Smooth muscle cell (in vitro differentiated cells): Measurements from ENCODE around the gene SOHLH1. TPM values are rescaled to one million over a fixed set of nuclear protein-coding genes. Genes with fewer than 3 reads are reported as not detected.
A peak's percentile ranks its signal among the peaks of the same experiment; 100 is the strongest.

Experiments
- DNase-seq: peaks from one replicate; lab custom pipeline; 2025; ENCODE audit not compliant: unreplicated experiment; lab: John Stamatoyannopoulos, UW
- H2AFZ ChIP-seq: fragments of 200-600 bp; sonication (generic); 2 replicates; pipeline ENCODE4 v1.6.0; 2016; ENCODE audit warnings: antibody characterized with exemption, low read depth, mild to moderate bottlenecking
- H3F3A ChIP-seq: fragments of 200-600 bp; sonication (generic); 2 replicates; pipeline ENCODE4 v1.6.0; 2017; ENCODE audit warnings: antibody characterized with exemption, low read depth
- H3K27ac ChIP-seq: fragments of 200-600 bp; sonication (generic); 2 replicates; pipeline ENCODE4 v1.5.1; 2016; ENCODE audit warnings: low read depth, mild to moderate bottlenecking
- H3K27me3 ChIP-seq: fragments of 200-600 bp; sonication (generic); 2 replicates; pipeline ENCODE4 v1.6.1; 2016; ENCODE audit warnings: low read depth, mild to moderate bottlenecking
- H3K36me3 ChIP-seq: fragments of 200-600 bp; sonication (generic); 2 replicates; pipeline ENCODE4 v1.5.1; 2016; ENCODE audit warnings: low read depth
- H3K4me1 ChIP-seq: fragments of 200-600 bp; sonication (generic); 2 replicates; pipeline ENCODE4 v1.5.1; 2016; ENCODE audit warnings: low read depth
- H3K4me2 ChIP-seq: fragments of 200-600 bp; sonication (generic); 2 replicates; pipeline ENCODE4 v1.6.0; 2016; ENCODE audit warnings: mild to moderate bottlenecking
- H3K4me3 ChIP-seq: fragments of 200-600 bp; sonication (generic); 2 replicates; pipeline ENCODE4 v1.5.1; 2016; ENCODE audit warnings: mild to moderate bottlenecking
- H3K79me2 ChIP-seq: fragments of 200-600 bp; sonication (generic); 2 replicates; pipeline ENCODE4 v1.6.0; 2016; ENCODE audit warnings: low read depth, mild to moderate bottlenecking
- H3K9ac ChIP-seq: fragments of 200-600 bp; sonication (generic); 2 replicates; pipeline ENCODE4 v1.6.0; 2016; ENCODE audit warnings: low read depth
- H3K9me3 ChIP-seq: fragments of 200-600 bp; sonication (generic); replicated peaks from 2 replicates; pipeline ENCODE4 v1.5.1; 2016; ENCODE audit warnings: low read depth
- H4K20me1 ChIP-seq: fragments of 200-600 bp; sonication (generic); 2 replicates; pipeline ENCODE4 v1.6.0; 2016; ENCODE audit warnings: low read depth
- whole genome bisulfite sequencing: methylation state at CpG from one replicate; pipeline ENCODE4 v1.1.7; 2016; ENCODE audit warnings: low lambda C conversion rate; 5-methylcytosine and 5-hydroxymethylcytosine counted together
- polyA plus RNA-seq: library from polyadenylated mRNA; unstranded; fragments of >200 nt; fragmentation: Nextera tagmentation; extraction: Ambion mirVana; gene quantifications from 2 replicates; pipeline ENCODE4 v1.2.1, GENCODE V29; 2016
- total RNA-seq: library from RNA; depleted of rRNA; stranded (reverse); fragments of >200 nt; gene quantifications from 2 replicates; pipeline ENCODE4 v1.2.3, GENCODE V29; 2014
- TF ChIP-seq, protein P1 (sequence below): fragments of 200-600 bp; sonication (generic); IDR thresholded peaks from 2 replicates; pipeline ENCODE4 v1.5.1; 2017; ENCODE audit warnings: borderline replicate concordance, mild to moderate bottlenecking, antibody characterized with exemption; ENCODE audit not compliant: insufficient read depth, poor library complexity, severe bottlenecking

The SOHLH1 gene
- total and polyA plus RNA-seq, 2 experiments from 2014 or later, result not detected

GRCh38 chr9:135650408-135650807, 48.9 kb downstream of the SOHLH1 start:
- 91% methylated on average over 17 of the region's 17 CpGs for WGBS

GRCh38 chr9:135649508-135649907, 49.8 kb downstream of the SOHLH1 start:
- no peak overlapping the region for H2AFZ ChIP-seq
- TF ChIP-seq, protein P1, sequence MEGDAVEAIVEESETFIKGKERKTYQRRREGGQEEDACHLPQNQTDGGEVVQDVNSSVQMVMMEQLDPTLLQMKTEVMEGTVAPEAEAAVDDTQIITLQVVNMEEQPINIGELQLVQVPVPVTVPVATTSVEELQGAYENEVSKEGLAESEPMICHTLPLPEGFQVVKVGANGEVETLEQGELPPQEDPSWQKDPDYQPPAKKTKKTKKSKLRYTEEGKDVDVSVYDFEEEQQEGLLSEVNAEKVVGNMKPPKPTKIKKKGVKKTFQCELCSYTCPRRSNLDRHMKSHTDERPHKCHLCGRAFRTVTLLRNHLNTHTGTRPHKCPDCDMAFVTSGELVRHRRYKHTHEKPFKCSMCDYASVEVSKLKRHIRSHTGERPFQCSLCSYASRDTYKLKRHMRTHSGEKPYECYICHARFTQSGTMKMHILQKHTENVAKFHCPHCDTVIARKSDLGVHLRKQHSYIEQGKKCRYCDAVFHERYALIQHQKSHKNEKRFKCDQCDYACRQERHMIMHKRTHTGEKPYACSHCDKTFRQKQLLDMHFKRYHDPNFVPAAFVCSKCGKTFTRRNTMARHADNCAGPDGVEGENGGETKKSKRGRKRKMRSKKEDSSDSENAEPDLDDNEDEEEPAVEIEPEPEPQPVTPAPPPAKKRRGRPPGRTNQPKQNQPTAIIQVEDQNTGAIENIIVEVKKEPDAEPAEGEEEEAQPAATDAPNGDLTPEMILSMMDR, result no peak
- DNase-seq, result no peak
- H3K27ac ChIP-seq, result peak overlapping the region; percentile 37
- H3F3A ChIP-seq, result no peaks in the 10 kb centered on the region
- H3K79me2 ChIP-seq, result peaks cover 59% of the 10 kb centered on the region
- peaks cover 49% of the 10 kb centered on the region for H3K4me1 ChIP-seq
- H3K9me3 ChIP-seq, result no peaks in the 10 kb centered on the region
- H4K20me1 ChIP-seq, result peaks cover 83% of the 10 kb centered on the region
- H3K4me2 ChIP-seq, result peak overlapping the region; percentile 87
- H3K4me3 ChIP-seq, result peak overlapping the region; percentile 54
- WGBS, result 19% methylated on average over 2 of the region's 2 CpGs
- H3K36me3 ChIP-seq, result no peaks in the 10 kb centered on the region
- no peaks in the 10 kb centered on the region for H3K27me3 ChIP-seq
- peak overlapping the region; percentile 9 for H3K9ac ChIP-seq

More at GRCh38 chr9:135650408-135650807, 48.9 kb downstream of the SOHLH1 start:
- Histone ChIP-seq H2AFZ (no peak overlapping the region), H3K27ac (no peak overlapping the region), H3K27me3 (no peaks in the 10 kb centered on the region), H3K79me2 (peaks cover 55% of the 10 kb centered on the region), H3K9me3 (no peaks in the 10 kb centered on the region), H3K36me3 (no peaks in the 10 kb centered on the region), H3K9ac (no peak overlapping the region), H3F3A (no peaks in the 10 kb centered on the region), H3K4me2 (peak overlapping the region; percentile 87), H3K4me1 (peaks cover 42% of the 10 kb centered on the region), H3K4me3 (no peak overlapping the region), H4K20me1 (peaks cover 92% of the 10 kb centered on the region)
- DNase-seq, result no peak
- TF ChIP-seq, protein P1, result no peak

DNA sequence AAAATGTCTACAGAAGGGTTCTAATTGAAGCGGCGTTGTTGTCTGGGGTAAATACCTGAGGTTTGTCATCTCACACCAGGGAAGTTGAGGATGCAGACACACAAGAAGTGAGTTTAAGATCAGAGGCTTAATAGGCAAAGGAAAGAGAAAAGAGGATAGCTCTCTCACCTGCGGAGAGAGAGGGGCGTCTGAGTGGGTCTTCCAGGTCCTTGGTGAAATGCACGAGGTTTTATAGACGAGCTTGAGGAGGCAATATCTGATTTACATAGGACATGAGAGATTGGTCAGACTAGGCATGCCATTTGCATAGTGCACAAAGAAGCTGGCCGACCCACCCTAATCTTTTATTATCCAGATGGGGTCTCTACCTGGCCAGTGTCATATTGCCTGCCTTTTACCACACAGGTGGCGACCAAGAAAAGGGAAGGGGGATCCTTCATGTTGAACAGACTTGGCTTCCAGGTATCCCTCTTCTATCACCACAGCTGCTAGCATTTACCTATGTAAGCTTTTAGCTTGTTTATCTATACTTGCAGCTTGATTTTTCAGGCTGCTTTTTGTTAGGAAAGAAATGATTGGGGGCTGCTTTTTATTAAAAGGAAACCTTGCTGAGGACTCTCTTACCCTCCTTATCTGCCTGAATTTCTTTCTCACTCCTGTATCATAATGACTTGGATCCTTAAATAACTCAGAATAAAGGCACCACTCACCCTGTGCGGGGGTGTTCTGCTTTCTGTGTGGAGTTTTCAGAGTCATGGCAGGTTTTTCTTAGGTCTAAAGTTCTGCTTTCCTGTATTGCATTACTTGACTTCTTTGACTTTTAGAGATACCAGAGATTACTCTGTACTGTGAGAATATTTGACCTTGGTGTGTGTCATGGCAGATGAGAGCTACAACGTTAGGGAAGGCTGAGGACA, 50.5 kb downstream of the SOHLH1 start:
- 43% methylated on average over 10 of the region's 10 CpGs for WGBS
- H3K9me3 ChIP-seq, result no peaks in the 10 kb centered on the region
- no peaks in the 10 kb centered on the region for H3F3A ChIP-seq
- TF ChIP-seq, protein P1, result no peak
- H3K4me1 ChIP-seq, result peaks cover 55% of the 10 kb centered on the region
- H3K27me3 ChIP-seq, result no peaks in the 10 kb centered on the region
- H3K36me3 ChIP-seq, result no peaks in the 10 kb centered on the region
- no peak for DNase-seq
- H3K79me2 ChIP-seq, result peaks cover 59% of the 10 kb centered on the region
- peak overlapping the region; percentile 87 for H3K4me2 ChIP-seq
- H3K27ac ChIP-seq, result peak overlapping the region; percentile 37
- no peak overlapping the region for H2AFZ ChIP-seq
- H3K9ac ChIP-seq, result peak overlapping the region; percentile 9
- H3K4me3 ChIP-seq, result peak overlapping the region; percentile 54
- peaks cover 77% of the 10 kb centered on the region for H4K20me1 ChIP-seq

DNA sequence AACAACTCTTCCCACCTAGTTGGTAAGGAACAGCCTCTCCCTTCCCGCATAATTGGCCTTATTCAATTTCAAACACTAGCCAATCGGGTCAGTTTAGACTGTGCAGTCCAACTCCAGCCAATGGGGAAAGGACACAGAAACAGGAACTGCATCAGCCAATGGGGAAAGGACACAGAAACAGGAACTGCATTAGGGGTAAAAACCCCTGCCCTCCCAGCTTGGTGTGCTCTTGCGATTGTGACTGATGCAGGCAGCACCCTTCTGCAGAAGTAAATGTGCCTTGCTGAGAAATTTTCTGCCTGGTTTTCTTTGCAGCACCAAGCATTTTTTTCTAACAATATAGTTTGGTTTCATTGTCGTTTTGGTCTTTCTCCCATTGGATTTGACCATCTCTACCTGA, 51.4 kb downstream of the SOHLH1 start:
- Histone ChIP-seq H3K27ac (peak overlapping the region; percentile 93), H3K27me3 (no peaks in the 10 kb centered on the region), H3K4me3 (peak overlapping the region; percentile 54), H3K36me3 (no peaks in the 10 kb centered on the region), H3K4me1 (peaks cover 55% of the 10 kb centered on the region), H3K9me3 (no peaks in the 10 kb centered on the region), H3K9ac (no peak overlapping the region), H3K79me2 (peaks cover 59% of the 10 kb centered on the region), H3F3A (no peaks in the 10 kb centered on the region), H2AFZ (no peak overlapping the region), H3K4me2 (peak overlapping the region; percentile 87), H4K20me1 (peaks cover 68% of the 10 kb centered on the region)
- no peak for DNase-seq
- 63% methylated on average over 4 of the region's 4 CpGs for WGBS
- TF ChIP-seq, protein P1, result no peak
